ENCODE data around the gene LMTK3.

DNA sequence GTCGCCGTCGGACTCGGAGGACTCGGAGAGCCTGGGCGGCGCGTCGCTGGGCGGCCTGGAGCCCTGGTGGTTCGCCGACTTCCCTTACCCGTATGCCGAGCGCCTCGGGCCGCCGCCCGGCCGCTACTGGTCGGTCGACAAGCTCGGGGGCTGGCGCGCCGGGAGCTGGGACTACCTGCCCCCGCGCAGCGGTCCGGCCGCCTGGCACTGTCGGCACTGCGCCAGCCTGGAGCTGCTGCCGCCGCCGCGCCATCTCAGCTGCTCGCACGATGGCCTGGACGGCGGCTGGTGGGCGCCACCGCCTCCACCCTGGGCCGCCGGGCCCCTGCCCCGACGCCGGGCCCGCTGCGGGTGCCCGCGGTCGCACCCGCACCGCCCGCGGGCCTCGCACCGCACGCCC is 68.4 kb downstream of the LMTK3 start:
- TF ChIP-seq EP300 (conservative IDR thresholded peaks at IDR 0.05; ENCODE audit: poor library complexity, severe bottlenecking) (no peak), EZH2 (IDR thresholded peaks at IDR 0.05; ENCODE audit: borderline replicate concordance, insufficient read depth, low read length, poor library complexity, severe bottlenecking) (no peak), RAD21 (conservative IDR thresholded peaks at IDR 0.05) (no peak), TAF1 (IDR thresholded peaks at IDR 0.05; ENCODE audit: low read depth) (no peak), MXI1 (conservative IDR thresholded peaks at IDR 0.05; ENCODE audit: poor library complexity, severe bottlenecking) (no peak), REST (IDR thresholded peaks at IDR 0.05; ENCODE audit: borderline replicate concordance) (no peak)
- TF ChIP-seq, protein P1, sequence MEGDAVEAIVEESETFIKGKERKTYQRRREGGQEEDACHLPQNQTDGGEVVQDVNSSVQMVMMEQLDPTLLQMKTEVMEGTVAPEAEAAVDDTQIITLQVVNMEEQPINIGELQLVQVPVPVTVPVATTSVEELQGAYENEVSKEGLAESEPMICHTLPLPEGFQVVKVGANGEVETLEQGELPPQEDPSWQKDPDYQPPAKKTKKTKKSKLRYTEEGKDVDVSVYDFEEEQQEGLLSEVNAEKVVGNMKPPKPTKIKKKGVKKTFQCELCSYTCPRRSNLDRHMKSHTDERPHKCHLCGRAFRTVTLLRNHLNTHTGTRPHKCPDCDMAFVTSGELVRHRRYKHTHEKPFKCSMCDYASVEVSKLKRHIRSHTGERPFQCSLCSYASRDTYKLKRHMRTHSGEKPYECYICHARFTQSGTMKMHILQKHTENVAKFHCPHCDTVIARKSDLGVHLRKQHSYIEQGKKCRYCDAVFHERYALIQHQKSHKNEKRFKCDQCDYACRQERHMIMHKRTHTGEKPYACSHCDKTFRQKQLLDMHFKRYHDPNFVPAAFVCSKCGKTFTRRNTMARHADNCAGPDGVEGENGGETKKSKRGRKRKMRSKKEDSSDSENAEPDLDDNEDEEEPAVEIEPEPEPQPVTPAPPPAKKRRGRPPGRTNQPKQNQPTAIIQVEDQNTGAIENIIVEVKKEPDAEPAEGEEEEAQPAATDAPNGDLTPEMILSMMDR (IDR thresholded peaks at IDR 0.05; ENCODE audit: poor library complexity, severe bottlenecking) = no peak
